HepG2 (cell line): ENCODE results near the gene GPR152. TPM values are rescaled to one million over a fixed set of nuclear protein-coding genes. Genes with fewer than 3 reads are reported as not detected.

Experiments
- ARID2 ChIP-seq: sonication (generic); formaldehyde crosslinking; IDR thresholded peaks from 2 replicates; pipeline ENCODE4 v1.8.1; 2022; ENCODE audit warnings: mild to moderate bottlenecking, missing genetic modification reagents, borderline replicate concordance
- ATM ChIP-seq: fragments of 450-650 bp; IDR thresholded peaks from 2 replicates; pipeline ENCODE4 v1.7.1; 2017; ENCODE audit warnings: mild to moderate bottlenecking, borderline replicate concordance
- CBFB ChIP-seq: sonication (generic); formaldehyde crosslinking; IDR thresholded peaks from 2 replicates; pipeline ENCODE4 v1.4.0; 2020; ENCODE audit warnings: missing genetic modification reagents
- JUNB ChIP-seq: sonication (generic); formaldehyde crosslinking; IDR thresholded peaks from 2 replicates; pipeline ENCODE4 v1.8.0; 2022; ENCODE audit warnings: missing genetic modification reagents, mild to moderate bottlenecking, borderline replicate concordance
- REL ChIP-seq: sonication (generic); formaldehyde crosslinking; conservative IDR thresholded peaks from 2 replicates; pipeline ENCODE4 v1.8.0; 2022; ENCODE audit warnings: mild to moderate bottlenecking, missing genetic modification reagents, moderate library complexity
- REPIN1 ChIP-seq: sonication (generic); formaldehyde crosslinking; IDR thresholded peaks from 2 replicates; pipeline ENCODE4 v1.8.0; 2022; ENCODE audit warnings: missing genetic modification reagents, low read depth, mild to moderate bottlenecking, borderline replicate concordance
- SCMH1 ChIP-seq: sonication (generic); formaldehyde crosslinking; IDR thresholded peaks from 2 replicates; pipeline ENCODE4 v1.9.0; 2021; ENCODE audit warnings: missing genetic modification reagents, mild to moderate bottlenecking, borderline replicate concordance
- SIN3A ChIP-seq: IDR thresholded peaks from 2 replicates; pipeline ENCODE4 v1.6.1; 2011; ENCODE audit warnings: low read depth, mild to moderate bottlenecking, control low read depth, low read length, borderline replicate concordance
- SSRP1 ChIP-seq: IDR thresholded peaks from 2 replicates; pipeline ENCODE4 v1.6.1; 2016; ENCODE audit warnings: control low read depth
- TEAD2 ChIP-seq: sonication (generic); formaldehyde crosslinking; IDR thresholded peaks from 2 replicates; pipeline ENCODE4 v1.9.0; 2021; ENCODE audit warnings: missing genetic modification reagents
- ZFP62 ChIP-seq: sonication (generic); formaldehyde crosslinking; IDR thresholded peaks from 2 replicates; pipeline ENCODE4 v1.4.0; 2020; ENCODE audit warnings: missing genetic modification reagents
- ZNF20 ChIP-seq: sonication (generic); formaldehyde crosslinking; IDR thresholded peaks from 2 replicates; pipeline ENCODE4 v1.4.0; 2020; ENCODE audit warnings: mild to moderate bottlenecking, moderate library complexity, missing genetic modification reagents
- ZNF34 ChIP-seq: sonication (generic); formaldehyde crosslinking; IDR thresholded peaks from 2 replicates; pipeline ENCODE4 v1.4.0; 2020; ENCODE audit warnings: mild to moderate bottlenecking, missing genetic modification reagents, borderline replicate concordance
- ZNF350 ChIP-seq: sonication (generic); formaldehyde crosslinking; IDR thresholded peaks from 2 replicates; pipeline ENCODE4 v1.4.0; 2020; ENCODE audit warnings: mild to moderate bottlenecking, low read depth, missing genetic modification reagents, borderline replicate concordance
- ZNF501 ChIP-seq: sonication (generic); formaldehyde crosslinking; IDR thresholded peaks from 2 replicates; pipeline ENCODE4 v1.5.1; 2020; ENCODE audit warnings: mild to moderate bottlenecking, moderate library complexity, missing genetic modification reagents
- ZNF670 ChIP-seq: sonication (generic); formaldehyde crosslinking; IDR thresholded peaks from 2 replicates; pipeline ENCODE4 v1.8.0; 2022; ENCODE audit warnings: mild to moderate bottlenecking, missing genetic modification reagents, borderline replicate concordance
- ZNF709 ChIP-seq: sonication (generic); formaldehyde crosslinking; IDR thresholded peaks from 2 replicates; pipeline ENCODE4 v1.5.0; 2020; ENCODE audit warnings: mild to moderate bottlenecking, missing genetic modification reagents
- ZSCAN12 ChIP-seq: sonication (generic); formaldehyde crosslinking; IDR thresholded peaks from 2 replicates; pipeline ENCODE4 v1.9.0; 2021; ENCODE audit warnings: mild to moderate bottlenecking, missing genetic modification reagents
- polyA plus RNA-seq, 8 experiments: library from polyadenylated mRNA; depleted of rRNA in 3 of 8; stranded (reverse) in 7 of 8; unstranded in 1 of 8; fragments of >200 nt; fragmentation: Illumina TruSeq in 4 of 8; extraction: Trizol in 4 of 8; gene quantifications; 2 replicates each; pipeline versions ENCODE4 v1.2.1 to v1.2.3, GENCODE V29; 2011 to 2016; ENCODE audit warnings: low read depth in 4 of 8, missing spikeins in 1 of 8, mixed read lengths in 1 of 8; ENCODE audit not compliant: insufficient read depth in 1 of 8
- total RNA-seq, 5 experiments: library from RNA; depleted of rRNA; stranded (reverse); fragments of >200 nt; fragmentation: Illumina TruSeq; extraction: Trizol; gene quantifications; 2 replicates each; pipeline ENCODE4 v1.2.3, GENCODE V29; 2016; ENCODE audit warnings: low read depth in 1 of 5
- TF ChIP-seq, protein P1 (sequence below), 2 experiments: sonication (generic) in 1 of 2; formaldehyde crosslinking in 1 of 2; IDR thresholded peaks; 2 replicates each; pipeline versions ENCODE4 v1.4.0 to v1.6.1; 2018 to 2020; ENCODE audit warnings: missing genetic modification reagents in 2 of 2, borderline replicate concordance in 1 of 2, low read depth in 1 of 2, mild to moderate bottlenecking in 1 of 2, missing biosample characterization in 1 of 2
- TF ChIP-seq, protein P2 (sequence below): sonication (generic); formaldehyde crosslinking; IDR thresholded peaks from 2 replicates; pipeline ENCODE4 v1.5.0; 2020; ENCODE audit warnings: missing genetic modification reagents
- TF ChIP-seq, protein P3 (sequence below): sonication (generic); formaldehyde crosslinking; IDR thresholded peaks from 2 replicates; pipeline ENCODE4 v1.9.0; 2021; ENCODE audit warnings: missing genetic modification reagents, mild to moderate bottlenecking, borderline replicate concordance
- TF ChIP-seq, protein P4 (sequence below): sonication (generic); formaldehyde crosslinking; IDR thresholded peaks from 2 replicates; pipeline ENCODE4 v1.4.0; 2020; ENCODE audit warnings: mild to moderate bottlenecking, missing genetic modification reagents
- TF ChIP-seq, protein P5 (sequence below): sonication (generic); formaldehyde crosslinking; IDR thresholded peaks from 2 replicates; pipeline ENCODE4 v1.4.0; 2020; ENCODE audit warnings: mild to moderate bottlenecking, missing genetic modification reagents

The GPR152 gene
- total and polyA plus RNA-seq, 2 of the 13 experiments (the other 11 are each of a cell fraction or from before 2014, with no cell fraction given), result not detected

DNA sequence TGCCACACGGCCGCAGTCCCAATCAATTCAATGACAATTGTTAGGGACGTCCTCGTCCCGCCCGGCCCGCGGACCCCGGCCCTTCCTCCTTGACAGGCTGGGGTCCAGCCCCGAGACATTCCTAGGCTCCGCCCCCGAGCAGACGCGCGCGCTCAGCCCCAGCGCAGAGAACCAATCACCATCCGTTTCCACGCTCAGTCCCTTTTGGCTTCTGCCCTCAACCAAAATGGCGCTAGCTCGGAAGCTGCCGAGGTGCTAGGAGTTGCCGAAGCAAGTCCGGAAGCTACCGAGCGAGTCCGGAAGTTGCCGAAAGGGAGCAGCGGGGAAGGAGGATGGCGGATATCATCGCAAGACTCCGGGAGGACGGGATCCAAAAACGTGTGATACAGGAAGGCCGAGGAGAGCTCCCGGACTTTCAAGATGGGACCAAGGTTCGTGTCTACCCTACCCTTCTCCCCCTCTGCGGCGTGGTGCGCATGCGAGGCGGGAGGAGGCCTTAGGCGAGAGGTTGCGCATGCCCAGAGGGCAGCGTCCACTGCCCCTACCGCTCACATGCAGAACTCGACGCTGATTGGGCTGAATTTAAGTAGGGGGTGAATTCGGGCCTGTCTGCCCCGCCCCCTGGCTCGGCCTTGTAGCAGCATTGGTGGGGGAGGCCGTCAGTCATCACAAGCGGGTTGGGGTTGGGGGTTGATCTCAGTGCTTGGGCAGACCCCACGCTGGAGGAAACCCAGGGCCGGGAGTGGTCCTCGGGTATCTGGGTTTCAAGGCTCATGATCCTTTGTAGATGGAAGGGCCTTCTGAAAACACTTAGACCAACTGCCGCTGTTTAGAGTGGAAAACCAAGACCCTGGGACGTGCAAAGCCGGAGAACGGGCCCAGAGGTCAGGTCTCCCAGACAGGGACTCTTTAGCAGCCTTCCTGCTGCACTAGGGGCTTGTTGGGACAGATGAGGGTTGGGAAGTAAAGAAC, 30.6 kb upstream of the GPR152 start, which contains the start of gene AIP (continued):
- no peak for TF ChIP-seq SSRP1
- TF ChIP-seq TEAD2 (CRISPR knock-in tag), result peak; percentile 90; the same call in 1 of the 2 replicates
- TF ChIP-seq, protein P1, sequence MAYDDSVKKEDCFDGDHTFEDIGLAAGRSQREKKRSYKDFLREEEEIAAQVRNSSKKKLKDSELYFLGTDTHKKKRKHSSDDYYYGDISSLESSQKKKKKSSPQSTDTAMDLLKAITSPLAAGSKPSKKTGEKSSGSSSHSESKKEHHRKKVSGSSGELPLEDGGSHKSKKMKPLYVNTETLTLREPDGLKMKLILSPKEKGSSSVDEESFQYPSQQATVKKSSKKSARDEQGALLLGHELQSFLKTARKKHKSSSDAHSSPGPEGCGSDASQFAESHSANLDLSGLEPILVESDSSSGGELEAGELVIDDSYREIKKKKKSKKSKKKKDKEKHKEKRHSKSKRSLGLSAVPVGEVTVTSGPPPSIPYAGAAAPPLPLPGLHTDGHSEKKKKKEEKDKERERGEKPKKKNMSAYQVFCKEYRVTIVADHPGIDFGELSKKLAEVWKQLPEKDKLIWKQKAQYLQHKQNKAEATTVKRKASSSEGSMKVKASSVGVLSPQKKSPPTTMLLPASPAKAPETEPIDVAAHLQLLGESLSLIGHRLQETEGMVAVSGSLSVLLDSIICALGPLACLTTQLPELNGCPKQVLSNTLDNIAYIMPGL (CRISPR knock-in tag; IDR thresholded peaks at IDR 0.05; ENCODE audit: borderline replicate concordance in 1 of 2, low read depth in 1 of 2), result peak; percentile 76 to 78; a peak in 3 of 4 replicates
- TF ChIP-seq ZFP62 (CRISPR knock-in tag), result no peak
- peak; percentile 93 for TF ChIP-seq ZNF350 (CRISPR knock-in tag)
- peak; percentile 86; the same call in 1 of the 2 replicates for TF ChIP-seq CBFB (CRISPR knock-in tag)
- peak; percentile 99 for TF ChIP-seq ZNF709
- peak; percentile 97; the same call in 1 of the 2 replicates for TF ChIP-seq ZNF670 (CRISPR knock-in tag)
- peak; percentile 9; the same call in 1 of the 2 replicates for TF ChIP-seq SIN3A
- TF ChIP-seq, protein P2, sequence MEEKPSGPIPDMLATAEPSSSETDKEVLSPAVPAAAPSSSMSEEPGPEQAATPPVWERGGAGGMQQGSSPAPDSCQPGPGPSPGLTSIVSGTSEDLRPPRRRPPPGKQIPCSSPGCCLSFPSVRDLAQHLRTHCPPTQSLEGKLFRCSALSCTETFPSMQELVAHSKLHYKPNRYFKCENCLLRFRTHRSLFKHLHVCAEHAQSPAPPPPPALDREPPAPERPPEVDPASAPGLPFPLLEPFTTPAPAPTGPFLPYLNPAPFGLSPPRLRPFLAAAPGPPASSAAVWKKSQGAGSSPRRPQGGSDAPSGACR, result peak; percentile 30; the same call in 1 of the 2 replicates
- peak; percentile 90 for TF ChIP-seq REL (CRISPR knock-in tag)
- peak; percentile 99 for TF ChIP-seq REPIN1 (CRISPR knock-in tag)
- 0 out of 2 replicates have a peak, but pooled peaks have one; percentile 32 for TF ChIP-seq ZSCAN12 (CRISPR knock-in tag)
- TF ChIP-seq, protein P3, sequence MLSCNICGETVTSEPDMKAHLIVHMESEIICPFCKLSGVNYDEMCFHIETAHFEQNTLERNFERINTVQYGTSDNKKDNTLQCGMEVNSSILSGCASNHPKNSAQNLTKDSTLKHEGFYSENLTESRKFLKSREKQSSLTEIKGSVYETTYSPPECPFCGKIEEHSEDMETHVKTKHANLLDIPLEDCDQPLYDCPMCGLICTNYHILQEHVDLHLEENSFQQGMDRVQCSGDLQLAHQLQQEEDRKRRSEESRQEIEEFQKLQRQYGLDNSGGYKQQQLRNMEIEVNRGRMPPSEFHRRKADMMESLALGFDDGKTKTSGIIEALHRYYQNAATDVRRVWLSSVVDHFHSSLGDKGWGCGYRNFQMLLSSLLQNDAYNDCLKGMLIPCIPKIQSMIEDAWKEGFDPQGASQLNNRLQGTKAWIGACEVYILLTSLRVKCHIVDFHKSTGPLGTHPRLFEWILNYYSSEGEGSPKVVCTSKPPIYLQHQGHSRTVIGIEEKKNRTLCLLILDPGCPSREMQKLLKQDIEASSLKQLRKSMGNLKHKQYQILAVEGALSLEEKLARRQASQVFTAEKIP (CRISPR knock-in tag), result no peak
- TF ChIP-seq, protein P4, sequence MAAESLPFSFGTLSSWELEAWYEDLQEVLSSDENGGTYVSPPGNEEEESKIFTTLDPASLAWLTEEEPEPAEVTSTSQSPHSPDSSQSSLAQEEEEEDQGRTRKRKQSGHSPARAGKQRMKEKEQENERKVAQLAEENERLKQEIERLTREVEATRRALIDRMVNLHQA (CRISPR knock-in tag), result 0 out of 2 replicates have a peak, but pooled peaks have one; percentile 78
- TF ChIP-seq, protein P5, sequence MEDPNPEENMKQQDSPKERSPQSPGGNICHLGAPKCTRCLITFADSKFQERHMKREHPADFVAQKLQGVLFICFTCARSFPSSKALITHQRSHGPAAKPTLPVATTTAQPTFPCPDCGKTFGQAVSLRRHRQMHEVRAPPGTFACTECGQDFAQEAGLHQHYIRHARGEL, result 0 out of 2 replicates have a peak, but pooled peaks have one; percentile 56
- TF ChIP-seq ZNF501 (CRISPR knock-in tag), result peak; percentile 97
- TF ChIP-seq ZNF20 (CRISPR knock-in tag), result 0 out of 2 replicates have a peak, but pooled peaks have one; percentile 41
- TF ChIP-seq JUNB (CRISPR knock-in tag), result no peak
- TF ChIP-seq ATM, result no peak
- peak; percentile 99 for TF ChIP-seq ARID2 (CRISPR knock-in tag)
- peak; percentile 46; the same call in 1 of the 2 replicates for TF ChIP-seq ZNF34
- TF ChIP-seq SCMH1 (CRISPR knock-in tag), result no peak
